Lung microvascular endothelial cell (primary cell): ENCODE results near the gene OR2W3. TPM values are rescaled to one million over a fixed set of nuclear protein-coding genes. Genes with fewer than 3 reads are reported as not detected.

ENCODE experiments used
- DNase-seq, 2 donors: peaks; one replicate each; pipeline versions ENCODE4 v3.0.0 to v3.0.0-alpha.2; 2010; ENCODE audit warnings: low read depth in 2 of 2
- total RNA-seq: library from RNA; depleted of rRNA; stranded (reverse); fragments of >200 nt; gene quantifications from 2 replicates; pipeline ENCODE4 v1.2.1, GENCODE V29; 2014

Gene OR2W3
- total RNA-seq, 1 donor from 2014 or later, result not detected

GRCh38 chr1:247919952-247920351 lies 24.6 kb downstream of the OR2W3 start, which contains the start of gene OR2T8:
Gene OR2T8, plus strand, starts transcription at chr1:247920252. Its CDS starts 766 bp downstream, at chr1:247921018.
- DNase-seq, result no peak

GRCh38 chr1:247923941-247924340 lies 28.6 kb downstream of the OR2W3 start:
- DNase-seq, result no peak

- no peak for DNase-seq
These were observed 29.5 kb downstream of the OR2W3 start, which contains the start of gene OR2AJ1 for GRCh38 chr1:247924868-247925267. Gene OR2AJ1, plus strand, starts transcription at chr1:247924889. Its CDS starts 8,880 bp downstream, at chr1:247933769.

- no peak for DNase-seq
These were observed 38.6 kb downstream of the OR2W3 start for GRCh38 chr1:247933989-247934388.

- DNase-seq, result no peak
These were observed 40.4 kb downstream of the OR2W3 start for GRCh38 chr1:247935781-247936180.

- DNase-seq, result no peak
These were observed 41.0 kb downstream of the OR2W3 start for GRCh38 chr1:247936415-247936814.

GRCh38 chr1:247936965-247937734 lies 41.8 kb downstream of the OR2W3 start:
- peak; percentile 3 to 41 for DNase-seq

- no peak for DNase-seq
These were observed 47.2 kb downstream of the OR2W3 start for GRCh38 chr1:247942624-247943023.

Other genes starting within 250 kb of the OR2W3 start
- not detected in 2 replicates for gene OR13G1, start 215.8 kb upstream of the OR2W3 start, total RNA-seq
- gene OR6F1, start 178.9 kb upstream of the OR2W3 start, total RNA-seq, result not detected in 2 replicates
- not detected in 2 replicates for gene OR14K1, start 157.0 kb upstream of the OR2W3 start, total RNA-seq
- not detected in 2 replicates for gene OR14A2, start 147.4 kb upstream of the OR2W3 start, total RNA-seq
- not detected in 2 replicates for gene OR1C1, start 135.0 kb upstream of the OR2W3 start, total RNA-seq
- gene OR14A16, start 71.5 kb upstream of the OR2W3 start, total RNA-seq, result not detected in 2 replicates
- not detected in 2 replicates for gene OR11L1, start 53.7 kb upstream of the OR2W3 start, total RNA-seq
- under 0.01 and 0.22 TPM in 2 replicates for gene TRIM58, start 38.4 kb upstream of the OR2W3 start, total RNA-seq
- not detected in 2 replicates for gene OR2T8, start 24.7 kb downstream of the OR2W3 start, total RNA-seq
- not detected in 2 replicates for gene OR2AJ1, start 29.3 kb downstream of the OR2W3 start, total RNA-seq
- not detected in 2 replicates for gene OR2L8, start 53.3 kb downstream of the OR2W3 start, total RNA-seq
- not detected in 2 replicates for gene OR2AK2, start 69.6 kb downstream of the OR2W3 start, total RNA-seq
- not detected in 2 replicates for gene OR2L5, start 118.1 kb downstream of the OR2W3 start, total RNA-seq
- under 0.01 TPM in 1 of 2 replicates, not detected in the other for gene OR2L2, start 134.5 kb downstream of the OR2W3 start, total RNA-seq
- not detected in 2 replicates for gene OR2L3, start 151.2 kb downstream of the OR2W3 start, total RNA-seq
- gene OR2L13, start 199.6 kb downstream of the OR2W3 start, total RNA-seq, result not detected in 2 replicates
- gene OR2M5, start 249.6 kb downstream of the OR2W3 start, total RNA-seq, result not detected in 2 replicates